A673 (cell line): ENCODE data around the gene C15orf62. TPM values are rescaled to one million over a fixed set of nuclear protein-coding genes. Genes with fewer than 3 reads are reported as not detected.

Experiments used
- BruUV-seq: library from RNA; stranded (reverse); fragments of 400-500 nt; replicated peaks from 2 replicates; lab custom pipeline; 2021; lab: Mats Ljungman, UMichigan
- CTCF ChIA-PET: fragments of 300-600 bp; sonication (Branson Sonifier 250); formaldehyde crosslinking; loops from one replicate; lab custom pipeline; 2022; ENCODE audit warnings: antibody characterized with exemption; lab: Charles Lee
- POLR2A ChIA-PET: fragments of 300-600 bp; sonication (Branson Sonifier 250); formaldehyde crosslinking; loops from one replicate; lab custom pipeline; 2022; ENCODE audit warnings: antibody characterized with exemption; ENCODE audit not compliant: low non-redundant PET; lab: Charles Lee
- DNase-seq: peaks from one replicate; pipeline ENCODE4 v3.0.0-alpha.2; 2015; ENCODE audit warnings: low spot score
- H3K27ac ChIP-seq: fragments of 200-600 bp; sonication (generic); 2 replicates; pipeline ENCODE4 v1.5.1; 2016; ENCODE audit warnings: mixed run types, low read depth, mild to moderate bottlenecking, mixed read lengths, antibody characterized with exemption, low read length; ENCODE audit not compliant: poor library complexity, severe bottlenecking
- H3K27me3 ChIP-seq: fragments of 200-600 bp; sonication (generic); replicated peaks from 2 replicates; pipeline ENCODE4 v1.6.1; 2017; ENCODE audit warnings: mixed run types, low read depth, mild to moderate bottlenecking, mixed read lengths, antibody characterized with exemption, low read length; ENCODE audit not compliant: insufficient read depth, poor library complexity
- H3K36me3 ChIP-seq: fragments of 200-600 bp; sonication (generic); 2 replicates; pipeline ENCODE4 v1.6.1; 2016; ENCODE audit warnings: mixed run types, mild to moderate bottlenecking, mixed read lengths, antibody characterized with exemption, low read length; ENCODE audit not compliant: insufficient read depth, poor library complexity, severe bottlenecking
- H3K4me1 ChIP-seq: fragments of 200-600 bp; sonication (generic); 2 replicates; pipeline ENCODE4 v1.6.1; 2017; ENCODE audit warnings: mixed run types, mild to moderate bottlenecking, mixed read lengths, antibody characterized with exemption, low read length; ENCODE audit not compliant: insufficient read depth, poor library complexity, severe bottlenecking
- H3K4me3 ChIP-seq: fragments of 200-600 bp; sonication (generic); 2 replicates; pipeline ENCODE4 v1.5.1; 2016; ENCODE audit warnings: low read depth, mixed run types, mild to moderate bottlenecking, mixed read lengths, low read length; ENCODE audit not compliant: poor library complexity, severe bottlenecking
- H3K9me3 ChIP-seq: fragments of 200-600 bp; sonication (generic); 2 replicates; pipeline ENCODE4 v1.6.1; 2016; ENCODE audit warnings: mixed run types, low read depth, mild to moderate bottlenecking, mixed read lengths, antibody characterized with exemption, low read length; ENCODE audit not compliant: poor library complexity, severe bottlenecking
- CTCF ChIP-seq: fragments of 300-800, 200-600 bp; sonication (generic); conservative IDR thresholded peaks from 2 replicates; pipeline ENCODE4 v1.5.1; 2017; ENCODE audit warnings: low read depth, mild to moderate bottlenecking, antibody characterized with exemption, low read length, moderate library complexity, mixed read lengths
- EZH2 ChIP-seq: fragments of 200-600 bp; sonication (generic); IDR thresholded peaks from 2 replicates; pipeline ENCODE4 v1.6.1; 2017; ENCODE audit warnings: borderline replicate concordance, low read depth, mild to moderate bottlenecking, mixed read lengths, antibody characterized with exemption, low read length; ENCODE audit not compliant: poor library complexity, severe bottlenecking
- intact Hi-C: fragments of 100-400 bp; cut with micrococcal nuclease; formaldehyde crosslinking; loops from one replicate; pipeline ENCODE4 v1.10.0; 2022; ENCODE audit not compliant: unreplicated experiment
- total RNA-seq: library from RNA; stranded (reverse); gene quantifications from 2 replicates; pipeline ENCODE4 v1.2.3, GENCODE V29; 2021

The C15orf62 gene
- total RNA-seq, 1 experiment from 2014 or later = 0.62 TPM

- ChIA-PET CTCF (no interaction called here), POLR2A (no interaction called here)
- no peak for DNase-seq
- H3K9me3 ChIP-seq = no peaks in the 10 kb centered on the region
- no peak overlapping the region for H3K27ac ChIP-seq
- no peaks in the 10 kb centered on the region for H3K27me3 ChIP-seq
- BruUV-seq = no TSS peak
- H3K36me3 ChIP-seq = peaks cover 83% of the 10 kb centered on the region
- H3K4me1 ChIP-seq = peaks cover 4% of the 10 kb centered on the region
- TF ChIP-seq EZH2 (no peak), CTCF (no peak)
- H3K4me3 ChIP-seq = no peak overlapping the region
- intact Hi-C loops = no loop called here
Measured at GRCh38 chr15:40736575-40736974, 33.2 kb upstream of the C15orf62 start.

DNA sequence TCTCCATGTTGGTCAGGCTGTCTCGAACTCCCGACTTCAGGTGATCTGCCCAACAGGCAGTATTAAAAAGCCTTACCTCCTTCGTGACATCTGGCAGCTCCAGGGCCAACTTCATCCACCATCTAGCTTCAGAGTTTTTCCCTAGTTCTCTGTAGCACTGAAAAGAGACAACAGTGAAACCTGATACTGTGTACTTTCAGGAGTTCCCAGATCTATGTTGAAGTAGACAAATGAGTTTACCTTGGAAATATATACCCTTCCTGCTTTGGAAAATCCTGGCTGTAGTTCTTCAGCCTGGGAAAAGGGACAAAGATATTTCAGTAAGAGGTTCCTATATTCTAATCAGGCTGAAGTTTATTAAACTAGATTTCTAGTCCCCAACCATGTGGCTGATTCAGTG is 32.7 kb upstream of the C15orf62 start:
- peaks cover 78% of the 10 kb centered on the region for H3K36me3 ChIP-seq
- ChIA-PET POLR2A (no interaction called here), CTCF (no interaction called here)
- no TSS peak for BruUV-seq
- no peaks in the 10 kb centered on the region for H3K9me3 ChIP-seq
- H3K27me3 ChIP-seq = no peaks in the 10 kb centered on the region
- no peaks in the 10 kb centered on the region for H3K4me1 ChIP-seq
- DNase-seq = no peak
- intact Hi-C loops = no loop called here
- no peak for TF ChIP-seq CTCF
- TF ChIP-seq EZH2 = no peak
- H3K4me3 ChIP-seq = no peak overlapping the region
- no peak overlapping the region for H3K27ac ChIP-seq

DNA sequence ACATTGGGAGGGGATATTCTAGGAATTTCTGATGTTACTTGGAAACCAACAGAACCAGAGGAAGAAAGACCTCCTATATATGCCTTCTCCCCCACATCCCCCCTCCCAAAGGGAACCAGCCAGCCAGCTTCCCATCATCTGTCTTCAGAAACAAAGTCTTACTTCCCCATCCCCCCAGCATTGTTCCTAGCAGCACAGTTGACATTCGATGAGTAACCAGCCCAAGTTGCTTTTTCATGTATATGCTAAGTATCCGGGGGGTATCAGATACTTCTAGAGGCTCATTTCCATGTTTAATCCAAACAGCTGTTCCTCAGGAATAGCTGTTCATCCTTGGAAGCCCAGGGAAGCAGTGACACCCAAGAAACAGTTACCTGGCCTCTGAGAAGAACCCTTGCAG is 30.7 kb upstream of the C15orf62 start:
- Histone ChIP-seq H3K9me3 (no peaks in the 10 kb centered on the region), H3K4me1 (no peaks in the 10 kb centered on the region), H3K4me3 (no peak overlapping the region), H3K36me3 (peaks cover 79% of the 10 kb centered on the region), H3K27ac (no peak overlapping the region), H3K27me3 (no peaks in the 10 kb centered on the region)
- no peak for DNase-seq
- ChIA-PET CTCF (no interaction called here), POLR2A (no interaction called here)
- TSS peak; percentile 5 for BruUV-seq
- intact Hi-C loops = no loop called here
- TF ChIP-seq EZH2 (no peak), CTCF (no peak)
